Stimulated activated naive CD4-positive, alpha-beta T cell (primary cell): ENCODE data around the gene SERPINA1.

Experiments
- DNase-seq, 6 experiments: peaks; one replicate each; lab custom pipeline; 2025; lab: John Stamatoyannopoulos, UW

SERPINA1 gene

DNA sequence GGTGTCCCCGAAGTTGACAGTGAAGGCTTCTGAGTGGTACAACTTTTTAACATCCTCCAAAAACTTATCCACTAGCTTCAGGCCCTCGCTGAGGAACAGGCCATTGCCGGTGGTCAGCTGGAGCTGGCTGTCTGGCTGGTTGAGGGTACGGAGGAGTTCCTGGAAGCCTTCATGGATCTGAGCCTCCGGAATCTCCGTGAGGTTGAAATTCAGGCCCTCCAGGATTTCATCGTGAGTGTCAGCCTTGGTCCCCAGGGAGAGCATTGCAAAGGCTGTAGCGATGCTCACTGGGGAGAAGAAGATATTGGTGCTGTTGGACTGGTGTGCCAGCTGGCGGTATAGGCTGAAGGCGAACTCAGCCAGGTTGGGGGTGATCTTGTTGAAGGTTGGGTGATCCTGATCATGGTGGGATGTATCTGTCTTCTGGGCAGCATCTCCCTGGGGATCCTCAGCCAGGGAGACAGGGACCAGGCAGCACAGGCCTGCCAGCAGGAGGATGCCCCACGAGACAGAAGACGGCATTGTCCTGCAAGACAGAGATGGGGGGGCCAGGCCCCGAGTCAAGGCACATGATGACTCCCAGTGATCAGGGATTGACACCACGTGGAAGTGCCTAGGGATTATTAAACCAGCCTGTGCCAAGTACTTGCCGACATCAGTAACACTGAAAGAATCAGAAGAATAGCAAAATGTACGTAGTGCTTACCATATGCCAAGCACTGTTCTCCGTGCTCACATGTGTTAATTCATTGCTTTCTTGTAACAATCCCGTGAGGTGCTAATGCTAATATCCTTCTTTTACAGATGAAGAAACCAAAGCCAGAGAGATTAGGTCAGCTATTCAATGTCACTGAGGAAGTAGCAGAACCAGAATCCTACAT, 5.4 kb downstream of the SERPINA1 start:
- DNase-seq = no peak

DNA sequence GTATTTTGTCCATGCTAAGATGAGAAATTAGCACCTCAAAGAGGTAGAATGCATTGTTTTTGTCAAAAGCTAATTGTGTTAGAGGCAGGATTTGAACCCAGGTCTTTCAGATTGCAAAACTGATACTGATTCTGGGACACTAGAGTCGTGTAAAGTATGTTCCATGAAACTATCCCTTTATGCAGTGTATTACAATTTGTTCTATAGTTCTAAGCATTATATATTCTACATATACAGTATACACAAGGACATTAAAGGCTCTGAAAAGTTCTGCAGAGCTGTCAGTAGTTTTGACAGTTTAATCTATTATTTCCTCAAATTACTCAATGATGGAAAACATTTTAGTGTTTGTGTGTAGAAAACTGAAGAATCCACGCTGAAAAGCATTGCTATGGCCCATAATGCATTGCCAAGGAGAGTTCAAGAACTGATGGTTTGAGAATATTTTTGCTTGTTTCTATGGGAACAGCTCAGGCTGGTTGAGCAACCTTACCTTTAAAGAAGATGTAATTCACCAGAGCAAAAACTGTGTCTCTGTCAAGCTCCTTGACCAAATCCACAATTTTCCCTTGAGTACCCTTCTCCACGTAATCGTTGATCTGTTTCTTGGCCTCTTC, 6.2 kb downstream of the SERPINA1 start:
- DNase-seq = no peak

DNA sequence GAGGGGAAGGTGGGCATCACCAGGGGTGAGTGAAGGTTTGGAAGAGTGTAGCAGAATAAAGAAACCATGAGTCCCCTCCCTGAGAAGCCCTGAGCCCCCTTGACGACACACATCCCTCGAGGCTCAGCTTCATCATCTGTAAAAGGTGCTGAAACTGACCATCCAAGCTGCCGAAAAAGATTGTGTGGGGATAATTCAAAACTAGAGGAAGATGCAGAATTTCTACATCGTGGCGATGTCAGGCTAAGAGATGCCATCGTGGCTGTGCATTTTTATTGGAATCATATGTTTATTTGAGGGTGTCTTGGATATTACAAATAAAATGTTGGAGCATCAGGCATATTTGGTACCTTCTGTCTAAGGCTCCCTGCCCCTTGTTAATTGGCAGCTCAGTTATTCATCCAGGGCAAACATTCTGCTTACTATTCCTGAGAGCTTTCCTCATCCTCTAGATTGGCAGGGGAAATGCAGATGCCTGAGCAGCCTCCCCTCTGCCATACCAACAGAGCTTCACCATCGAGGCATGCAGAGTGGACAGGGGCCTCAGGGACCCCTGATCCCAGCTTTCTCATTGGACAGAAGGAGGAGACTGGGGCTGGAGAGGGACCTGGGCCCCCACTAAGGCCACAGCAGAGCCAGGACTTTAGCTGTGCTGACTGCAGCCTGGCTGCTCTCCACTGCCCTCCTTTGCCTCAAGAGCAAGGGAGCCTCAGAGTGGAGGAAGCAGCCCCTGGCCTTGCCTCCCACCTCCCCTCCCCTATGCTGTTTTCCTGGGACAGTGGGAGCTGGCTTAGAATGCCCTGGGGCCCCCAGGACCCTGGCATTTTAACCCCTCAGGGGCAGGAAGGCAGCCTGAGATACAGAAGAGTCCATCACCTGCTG, 7.0 kb downstream of the SERPINA1 start:
- DNase-seq = no peak

DNA sequence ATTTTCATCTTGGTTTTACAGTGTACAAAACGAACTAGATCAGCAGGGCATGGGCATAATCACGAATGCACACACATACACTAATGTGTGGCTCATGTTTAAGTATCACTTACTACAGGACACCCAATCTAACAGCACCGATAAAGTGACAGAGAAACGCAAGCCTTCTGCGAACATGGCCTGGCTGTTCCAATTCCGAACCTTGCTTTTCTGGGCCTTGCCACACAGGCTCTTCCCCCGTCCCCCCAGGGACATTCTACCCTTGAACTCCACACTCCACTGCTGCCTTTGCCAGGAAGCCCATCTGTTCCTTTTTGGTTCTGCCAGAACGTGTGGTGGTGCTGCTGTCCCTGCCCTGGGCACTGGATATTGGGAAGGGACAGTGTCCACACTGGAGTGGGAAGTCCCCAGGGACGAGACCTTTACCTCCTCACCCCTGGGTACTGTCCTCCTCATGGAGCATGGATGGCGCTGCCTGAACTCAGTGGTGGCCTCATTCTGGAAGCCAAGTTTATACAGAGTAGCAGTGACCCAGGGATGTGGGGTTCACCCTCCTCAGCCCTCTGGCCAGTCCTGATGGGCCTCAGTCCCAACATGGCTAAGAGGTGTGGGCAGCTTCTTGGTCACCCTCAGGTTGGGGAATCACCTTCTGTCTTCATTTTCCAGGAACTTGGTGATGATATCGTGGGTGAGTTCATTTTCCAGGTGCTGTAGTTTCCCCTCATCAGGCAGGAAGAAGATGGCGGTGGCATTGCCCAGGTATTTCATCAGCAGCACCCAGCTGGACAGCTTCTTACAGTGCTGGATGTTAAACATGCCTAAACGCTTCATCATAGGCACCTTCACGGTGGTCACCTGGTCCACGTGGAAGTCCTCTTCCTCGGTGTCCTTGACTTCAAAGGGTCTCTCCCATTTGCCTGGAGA, 7.9 kb downstream of the SERPINA1 start:
- no peak for DNase-seq

DNA sequence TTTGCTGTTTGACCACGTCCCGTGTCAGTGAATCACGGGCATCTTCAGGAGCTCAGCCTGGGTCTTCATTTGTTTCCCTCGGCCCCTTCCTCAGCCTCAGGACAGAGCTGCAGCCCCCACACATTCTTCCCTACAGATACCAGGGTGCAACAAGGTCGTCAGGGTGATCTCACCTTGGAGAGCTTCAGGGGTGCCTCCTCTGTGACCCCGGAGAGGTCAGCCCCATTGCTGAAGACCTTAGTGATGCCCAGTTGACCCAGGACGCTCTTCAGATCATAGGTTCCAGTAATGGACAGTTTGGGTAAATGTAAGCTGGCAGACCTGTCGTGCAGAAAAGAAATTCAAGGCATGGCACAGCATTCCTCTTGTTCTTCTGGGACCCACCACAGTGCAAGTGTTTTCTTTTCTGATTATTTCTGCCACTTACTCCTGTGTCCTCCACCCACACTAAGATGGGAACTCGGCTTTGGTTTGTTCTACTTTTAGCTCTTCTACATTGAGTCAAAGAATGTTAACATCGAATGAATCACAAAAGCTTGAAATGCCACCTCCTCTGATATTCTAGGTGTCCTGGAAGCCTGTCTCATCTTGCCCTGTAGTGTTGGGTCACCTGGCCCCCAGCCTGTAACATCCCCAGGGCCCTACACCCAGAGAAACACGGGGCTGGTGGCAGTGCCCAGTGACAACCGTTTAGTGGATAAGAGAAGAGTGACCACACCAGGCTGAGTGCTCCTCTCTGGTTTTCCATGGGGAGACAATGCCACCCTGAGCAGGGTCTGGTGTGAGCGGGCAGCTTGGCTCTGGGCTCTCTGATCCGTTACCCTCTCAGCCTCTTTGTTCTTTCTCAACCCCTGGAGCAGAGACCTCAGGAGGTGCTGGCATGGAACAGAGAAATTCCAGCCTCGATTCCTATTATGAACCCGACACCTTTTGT, 8.8 kb downstream of the SERPINA1 start:
- no peak for DNase-seq

DNA sequence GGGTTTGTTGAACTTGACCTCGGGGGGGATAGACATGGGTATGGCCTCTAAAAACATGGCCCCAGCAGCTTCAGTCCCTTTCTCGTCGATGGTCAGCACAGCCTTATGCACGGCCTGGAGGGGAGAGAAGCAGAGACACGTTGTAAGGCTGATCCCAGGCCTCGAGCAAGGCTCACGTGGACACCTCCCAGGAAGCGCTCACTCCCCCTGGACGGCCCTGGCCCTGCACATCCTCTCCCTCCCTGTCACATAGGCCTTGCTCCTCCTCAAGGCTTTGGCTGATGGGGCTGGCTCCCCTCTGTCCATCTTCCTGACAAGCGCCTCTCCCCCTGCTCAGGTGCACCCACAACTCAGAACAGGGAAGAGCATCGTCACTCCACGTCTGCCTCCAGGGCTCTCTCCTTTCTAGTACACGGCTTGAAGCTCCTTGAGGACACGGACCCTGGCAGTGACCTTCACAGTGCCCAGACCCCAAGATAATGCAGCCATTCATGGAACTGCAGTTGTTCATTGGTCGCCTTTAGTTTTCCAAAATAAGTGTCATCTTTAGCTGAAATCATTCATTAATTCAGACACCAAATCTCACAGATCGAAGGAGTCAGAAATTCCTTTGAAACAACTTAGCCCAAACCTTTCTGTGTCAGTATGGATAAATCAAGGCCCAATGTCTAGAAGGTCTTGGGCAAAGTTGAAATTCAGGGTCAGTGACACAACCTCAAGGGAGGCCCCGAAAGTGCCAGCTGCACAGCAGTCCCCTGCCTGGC, 9.7 kb downstream of the SERPINA1 start:
- no peak for DNase-seq

DNA sequence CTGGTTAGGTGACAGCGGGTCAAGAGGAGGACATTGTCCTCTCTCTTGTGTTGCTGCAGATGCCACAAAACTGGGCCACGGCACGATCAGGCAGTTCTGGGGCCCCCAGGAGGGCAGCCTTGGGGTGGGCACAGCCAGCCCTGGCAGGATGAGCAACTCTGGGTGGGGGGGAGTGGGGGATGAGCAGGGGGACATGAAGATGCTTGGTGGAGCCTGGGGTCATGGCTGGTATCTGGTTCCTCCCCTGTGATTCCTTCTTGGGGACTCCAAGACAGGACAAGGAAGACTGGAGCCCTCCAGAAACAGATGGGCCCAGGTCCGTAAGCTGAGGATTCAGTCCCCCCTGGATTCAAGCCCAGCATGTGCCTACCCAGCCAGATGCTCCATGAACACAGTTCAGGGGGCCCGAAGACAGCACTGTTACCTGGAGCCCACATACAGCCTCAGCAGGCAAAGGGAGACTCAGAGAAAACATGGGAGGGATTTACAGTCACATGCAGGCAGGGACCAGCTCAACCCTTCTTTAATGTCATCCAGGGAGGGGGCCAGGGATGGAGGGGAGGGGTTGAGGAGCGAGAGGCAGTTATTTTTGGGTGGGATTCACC, 10.4 kb downstream of the SERPINA1 start:
- DNase-seq = no peak

DNA sequence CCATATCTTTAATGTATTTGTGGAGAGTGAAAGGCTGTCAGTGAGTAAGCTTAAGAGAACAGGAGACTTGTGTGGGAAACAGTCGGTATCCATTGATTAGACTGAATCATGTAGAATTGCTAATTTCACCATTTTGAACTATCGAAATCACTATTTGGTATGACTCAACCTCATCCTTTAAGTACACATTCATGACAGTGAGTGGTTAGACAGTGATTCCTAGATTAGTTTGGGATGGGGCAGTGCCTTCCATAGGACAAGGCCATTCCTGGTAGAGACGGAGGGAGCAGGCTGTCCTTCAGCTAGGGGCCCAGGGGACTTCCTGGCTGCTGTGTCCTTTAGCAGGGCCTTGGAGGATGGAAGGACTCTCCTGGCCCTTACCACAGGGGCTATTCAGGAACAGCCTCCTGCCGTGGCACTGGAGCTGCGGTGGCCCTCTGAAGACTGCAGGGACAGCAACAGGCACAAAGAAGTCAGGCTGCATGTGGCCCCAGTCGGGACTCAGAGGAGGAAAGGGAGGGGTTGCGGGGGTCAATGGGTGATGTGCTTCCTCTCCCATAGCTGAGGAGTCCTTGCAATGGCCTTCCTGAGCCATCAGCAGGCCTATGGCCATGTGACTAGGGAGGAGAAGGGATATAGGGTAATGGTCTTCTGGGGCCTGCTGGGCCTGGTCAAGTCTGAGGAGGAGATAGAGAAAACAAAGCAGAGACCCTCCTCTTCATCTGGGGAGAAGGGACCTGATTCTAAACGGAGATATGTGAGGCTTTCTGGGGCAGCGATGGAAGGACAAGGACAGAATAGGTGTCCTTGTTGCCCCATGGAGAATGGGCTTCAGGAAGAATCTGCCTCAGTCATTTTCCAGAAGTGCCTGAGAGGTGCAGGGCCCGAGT, 11.2 kb downstream of the SERPINA1 start:
- DNase-seq = no peak

DNA sequence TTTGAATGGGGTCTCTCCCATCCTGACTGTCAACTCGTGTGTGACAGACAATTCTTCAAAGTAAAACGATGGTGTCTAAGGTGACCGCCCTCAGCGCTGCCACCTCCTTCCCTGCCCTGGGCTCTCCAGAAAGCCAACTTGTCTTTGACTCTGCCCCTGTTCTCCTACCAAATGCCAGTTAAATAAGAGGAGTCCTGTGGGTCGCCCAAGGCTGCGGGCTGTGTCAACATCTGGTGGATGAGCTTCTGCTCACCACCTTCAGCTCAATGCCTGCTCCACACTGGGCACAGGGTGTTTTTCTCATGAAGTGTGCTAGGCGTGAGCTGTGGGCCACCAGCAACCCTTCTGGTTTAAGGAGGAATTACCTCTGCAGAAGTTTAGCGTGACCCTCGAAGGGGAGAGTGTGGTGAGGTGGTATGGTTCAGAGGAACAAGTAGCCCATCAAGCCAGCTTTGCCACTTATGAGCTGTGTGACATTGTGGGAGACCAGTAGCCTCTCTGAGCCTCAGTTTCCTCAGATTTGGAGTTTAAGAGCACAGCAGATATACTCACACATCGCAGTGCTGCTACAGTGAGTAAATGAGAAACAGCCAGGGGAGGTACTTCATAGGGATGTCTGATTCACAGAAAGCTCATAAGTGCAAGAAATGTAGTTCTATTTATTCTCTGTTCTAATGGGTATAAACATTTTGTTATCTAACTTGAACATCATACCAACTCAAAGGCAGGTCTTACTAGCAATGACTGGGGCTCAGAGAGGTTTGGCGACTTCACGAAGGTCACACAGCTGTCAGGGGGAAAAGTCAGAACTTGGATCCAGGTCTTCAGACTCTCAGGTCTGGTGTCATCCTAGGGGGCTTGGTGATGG, 12.1 kb downstream of the SERPINA1 start:
- DNase-seq = no peak

DNA sequence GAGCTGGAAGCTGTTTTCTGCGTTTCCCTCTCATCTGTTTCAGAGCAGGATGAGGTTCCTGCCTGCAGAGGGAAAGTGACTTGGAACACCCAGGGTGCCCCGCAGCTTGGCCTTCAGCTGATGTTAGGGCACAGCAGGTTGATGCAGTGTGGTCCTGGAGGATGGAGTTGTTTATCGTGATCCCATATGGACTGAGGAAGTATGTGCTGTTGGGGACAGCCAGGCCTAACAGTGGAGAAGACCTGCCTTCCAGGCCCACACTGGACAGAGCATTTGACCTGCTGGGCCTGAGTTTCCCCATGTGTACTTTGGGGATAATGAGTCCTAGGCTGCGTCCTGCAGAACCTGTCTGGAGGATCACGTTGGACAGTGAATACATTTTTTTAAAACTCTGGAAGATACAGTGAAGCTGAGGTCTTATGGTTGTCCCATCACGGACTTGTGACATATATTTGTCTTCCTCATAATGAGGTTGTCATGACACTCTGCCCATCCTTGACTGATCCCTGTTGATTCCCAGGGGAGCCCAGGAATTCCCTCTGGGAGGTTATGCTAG, 12.8 kb downstream of the SERPINA1 start:
- DNase-seq = no peak

DNA sequence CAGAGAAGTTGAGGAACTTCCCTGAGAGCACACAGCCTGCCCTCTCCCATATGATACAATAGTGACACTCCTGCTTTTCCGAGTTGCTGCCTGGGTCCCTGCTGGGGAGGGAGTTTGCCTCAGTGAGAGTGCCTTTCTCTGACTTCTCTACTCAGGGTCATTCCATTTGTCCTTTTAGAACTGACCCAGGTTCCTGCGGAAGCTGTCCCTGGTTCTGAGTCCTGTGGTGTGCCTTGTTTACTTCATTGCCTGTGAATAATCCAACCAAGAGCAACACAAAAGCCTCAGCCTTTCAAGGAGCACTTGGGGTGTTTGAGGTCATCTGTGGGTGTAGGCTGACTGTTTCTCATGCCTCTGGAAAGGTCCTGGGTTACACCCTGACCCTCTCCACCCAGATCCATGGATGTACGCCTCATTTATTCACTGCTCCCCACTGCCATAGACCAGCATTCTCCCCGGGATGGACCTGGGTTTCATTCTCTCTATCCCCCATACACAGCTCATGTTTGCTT, 13.6 kb downstream of the SERPINA1 start:
- DNase-seq = no peak

DNA sequence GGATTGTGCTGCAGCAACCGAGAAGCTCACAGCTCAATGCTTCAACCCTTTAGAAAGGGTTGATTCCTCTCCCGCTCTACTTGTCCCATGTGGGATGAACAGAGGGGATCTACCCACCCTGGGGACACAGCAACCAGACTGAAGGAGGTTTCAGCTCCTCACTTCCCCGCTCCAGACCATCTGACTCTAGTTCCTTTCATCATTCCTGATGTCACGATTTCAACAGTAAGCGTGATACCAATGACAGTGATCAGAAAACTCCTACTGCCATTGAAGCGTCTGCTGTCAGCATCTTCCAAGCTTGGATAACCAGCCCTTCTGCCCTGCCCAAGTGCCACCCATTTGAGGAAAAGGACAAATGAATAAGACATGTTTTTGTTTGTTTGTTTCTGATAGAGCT, 14.3 kb downstream of the SERPINA1 start:
- no peak for DNase-seq

DNA sequence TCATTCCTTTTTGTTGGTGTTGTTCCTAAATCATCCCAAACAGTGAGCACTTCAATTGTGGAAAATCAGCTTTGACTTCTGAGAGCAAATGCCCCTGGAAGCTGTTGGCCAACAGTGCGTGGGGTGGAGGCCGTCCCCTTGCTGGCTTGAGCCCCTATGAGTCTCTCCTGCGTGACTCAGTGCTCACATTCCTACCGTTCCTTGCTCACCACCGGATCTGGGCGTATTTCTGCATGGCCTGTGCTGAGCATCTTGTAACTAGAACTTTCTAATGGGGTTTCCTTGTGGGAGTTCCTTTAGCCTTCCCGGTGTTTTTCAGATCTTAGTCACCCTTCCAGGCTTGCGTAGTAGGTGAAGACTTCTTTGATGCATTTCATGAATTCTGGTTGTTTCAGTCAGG, 14.7 kb downstream of the SERPINA1 start:
- no peak for DNase-seq

DNA sequence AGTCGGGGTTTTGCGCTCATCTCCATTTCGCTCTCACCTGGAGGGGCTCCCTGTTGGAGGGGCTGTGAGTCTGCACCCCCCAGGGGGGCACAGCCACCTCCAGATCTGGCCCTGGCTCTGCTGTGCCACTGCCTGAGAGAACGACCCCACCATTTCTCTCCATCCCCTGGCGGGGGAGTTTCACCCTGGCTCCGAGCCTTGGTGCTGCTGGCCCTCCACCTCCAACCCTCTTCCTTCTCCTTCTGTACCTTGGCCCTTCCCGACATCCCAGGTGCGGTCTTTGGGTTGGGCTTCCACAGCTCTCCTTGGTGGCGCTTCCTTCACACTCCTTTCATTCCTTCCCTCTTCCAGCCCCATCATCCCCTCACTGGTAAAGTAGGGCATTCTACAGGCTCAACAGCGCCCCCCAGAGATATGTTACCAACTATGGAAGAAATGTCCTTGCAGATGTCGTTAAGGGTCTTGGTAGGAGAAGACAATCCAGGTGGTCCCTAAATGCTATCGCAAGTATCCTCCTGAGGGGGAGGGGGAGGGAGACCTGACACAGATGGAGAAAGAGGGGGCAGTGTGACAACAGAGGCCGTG, 16.3 kb downstream of the SERPINA1 start:
- DNase-seq = no peak

DNA sequence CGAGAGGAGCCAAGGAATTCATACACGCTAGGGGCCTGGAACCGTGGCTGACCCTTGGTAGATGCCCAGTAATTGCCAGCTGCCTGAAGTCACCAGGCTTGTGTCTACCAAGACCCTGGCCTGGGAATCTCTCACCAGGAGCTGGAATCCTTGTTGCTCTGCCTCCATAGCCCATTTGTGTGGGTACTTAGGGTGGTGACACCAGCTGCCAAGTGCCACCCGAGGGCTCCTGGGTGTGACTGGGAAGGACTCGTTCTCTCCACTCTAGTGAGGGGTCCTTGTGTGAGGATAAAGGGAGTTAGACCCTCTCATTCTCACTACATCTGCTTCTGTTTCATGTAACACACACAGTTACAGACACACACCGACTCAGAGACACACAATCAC, 17.9 kb downstream of the SERPINA1 start:
- no peak for DNase-seq
